Stimulated activated CD4-positive, alpha-beta T cell treated with anti-CD3 and anti-CD28 coated beads, Interleukin-2, amount 100 ng/mL, for 4 hours (primary cell): Measurements from ENCODE around the gene CRABP1.

ENCODE experiments used
- DNase-seq: peaks from one replicate; pipeline ENCODE4 v3.0.0-alpha.2; 2020; ENCODE audit warnings: low read depth

CRABP1 gene

GRCh38 chr15:78340231-78341056 lies at the start of gene CRABP1:
Gene CRABP1 (plus strand): TSS chr15:78340353. CDS start chr15:78340429, 76 bp downstream.
- no peak for DNase-seq

GRCh38 chr15:78291052-78291451 lies 49.1 kb upstream of the CRABP1 start:
- no peak for DNase-seq

GRCh38 chr15:78291698-78292097 lies 48.5 kb upstream of the CRABP1 start:
- DNase-seq = no peak

- no peak for DNase-seq
Measured at GRCh38 chr15:78292219-78292618, 47.9 kb upstream of the CRABP1 start.

GRCh38 chr15:78299101-78299930 lies 40.8 kb upstream of the CRABP1 start, which contains the start of gene SKIC8:
Gene SKIC8 (minus strand): TSS chr15:78299609. CDS start chr15:78295686, 3,923 bp downstream.
- peak; percentile 83 for DNase-seq

GRCh38 chr15:78301326-78301725 lies 38.8 kb upstream of the CRABP1 start:
- no peak for DNase-seq

- DNase-seq = no peak
Measured at GRCh38 chr15:78301828-78302227, 38.3 kb upstream of the CRABP1 start.

- no peak for DNase-seq
Measured at GRCh38 chr15:78302579-78303312, 37.4 kb upstream of the CRABP1 start.

GRCh38 chr15:78304216-78305066 lies 35.7 kb upstream of the CRABP1 start:
- DNase-seq = no peak

GRCh38 chr15:78306176-78306774 lies 33.9 kb upstream of the CRABP1 start:
- DNase-seq = no peak

- DNase-seq = no peak
Measured at GRCh38 chr15:78307976-78308375, 32.2 kb upstream of the CRABP1 start.

GRCh38 chr15:78308422-78309032 lies 31.6 kb upstream of the CRABP1 start:
- DNase-seq = peak; percentile 9

- no peak for DNase-seq
Measured at GRCh38 chr15:78311292-78311691, 28.9 kb upstream of the CRABP1 start.

GRCh38 chr15:78312536-78312935 lies 27.6 kb upstream of the CRABP1 start:
- DNase-seq = no peak

GRCh38 chr15:78312957-78313356 lies 27.2 kb upstream of the CRABP1 start:
- no peak for DNase-seq

GRCh38 chr15:78313383-78313782 lies 26.8 kb upstream of the CRABP1 start:
- no peak for DNase-seq

- no peak for DNase-seq
Measured at GRCh38 chr15:78314181-78314581, 26.0 kb upstream of the CRABP1 start.

- DNase-seq = no peak
Measured at GRCh38 chr15:78315686-78316282, 24.4 kb upstream of the CRABP1 start.

- DNase-seq = no peak
Measured at GRCh38 chr15:78316283-78317083, 23.7 kb upstream of the CRABP1 start.
